IMR-90 (cell line): ENCODE measurements around the gene RAB14. TPM values are rescaled to one million over a fixed set of nuclear protein-coding genes. Genes with fewer than 3 reads are reported as not detected.

Experiments
- ATAC-seq: fragments of 200-7000 bp; cut with Tn5 transposase; 2 replicates; pipeline ENCODE4 v1.9.1; 2020; ENCODE audit warnings: low read depth, mild to moderate bottlenecking, moderate library complexity
- BruUV-seq: library from RNA; stranded (reverse); fragments of 400-500 nt; replicated peaks from 2 replicates; lab custom pipeline; 2021; lab: Mats Ljungman, UMichigan
- CTCF ChIA-PET: fragments of 300-600 bp; formaldehyde crosslinking; extraction: SDS; loops from one replicate; lab custom pipeline; 2021; ENCODE audit warnings: antibody characterized with exemption; lab: Yijun Ruan, JAX
- POLR2A ChIA-PET: fragments of 300-600 bp; sonication (Branson Sonifier 250); formaldehyde crosslinking; loops from one replicate; lab custom pipeline; 2022; ENCODE audit warnings: antibody characterized with exemption; ENCODE audit not compliant: unreplicated experiment; lab: Charles Lee
- DNase-seq: peaks from one replicate; pipeline ENCODE4 v3.0.0; 2013
- H2AFZ ChIP-seq: replicated peaks from 2 replicates; pipeline ENCODE3; 2013; ENCODE audit warnings: low read length, mild to moderate bottlenecking; ENCODE audit not compliant: poor library complexity
- H2AK5ac ChIP-seq: 2 replicates; pipeline ENCODE4 v1.6.1; 2013; ENCODE audit warnings: low read depth, low read length, inconsistent platforms
- H2AK9ac ChIP-seq: replicated peaks from 2 replicates; pipeline ENCODE3; 2013; ENCODE audit warnings: mild to moderate bottlenecking, low read depth, low read length, moderate library complexity; ENCODE audit not compliant: poor library complexity
- H2BK120ac ChIP-seq: 2 replicates; pipeline ENCODE4 v1.6.1; 2013; ENCODE audit warnings: low read depth, low read length, inconsistent platforms
- H2BK15ac ChIP-seq: 3 replicates; pipeline ENCODE4 v1.6.1; 2013; ENCODE audit warnings: low read depth, low read length, inconsistent platforms
- H2BK20ac ChIP-seq: 2 replicates; pipeline ENCODE4 v1.6.1; 2013; ENCODE audit warnings: low read depth, mild to moderate bottlenecking, inconsistent platforms, low read length, moderate library complexity
- H2BK5ac ChIP-seq: 2 replicates; pipeline ENCODE4 v1.6.1; 2013; ENCODE audit warnings: mild to moderate bottlenecking, low read depth, low read length, inconsistent platforms; ENCODE audit not compliant: poor library complexity, severe bottlenecking
- H3K14ac ChIP-seq: replicated peaks from 2 replicates; pipeline ENCODE4 v1.6.1; 2013; ENCODE audit warnings: low read depth, low read length, inconsistent platforms
- H3K18ac ChIP-seq: 2 replicates; pipeline ENCODE4 v1.6.1; 2013; ENCODE audit warnings: low read depth, low read length, control low read depth
- H3K23ac ChIP-seq: 2 replicates; pipeline ENCODE4 v1.6.1; 2013; ENCODE audit warnings: low read depth, low read length, inconsistent platforms
- H3K27ac ChIP-seq: 2 replicates; pipeline ENCODE4 v1.5.1; 2013; ENCODE audit warnings: mild to moderate bottlenecking, control low read depth, low read length; ENCODE audit not compliant: insufficient read depth
- H3K27me3 ChIP-seq: 2 replicates; pipeline ENCODE4 v1.6.1; 2013; ENCODE audit warnings: low read length; ENCODE audit not compliant: control insufficient read depth, insufficient read depth
- H3K36me3 ChIP-seq: 2 replicates; pipeline ENCODE4 v1.6.1; 2013; ENCODE audit warnings: low read length, mixed read lengths; ENCODE audit not compliant: control insufficient read depth, insufficient read depth
- H3K4ac ChIP-seq: 2 replicates; pipeline ENCODE4 v1.6.1; 2013; ENCODE audit warnings: low read depth, low read length, inconsistent platforms
- H3K4me1 ChIP-seq: 2 replicates; pipeline ENCODE4 v1.6.1; 2013; ENCODE audit warnings: low read length, mixed read lengths; ENCODE audit not compliant: control insufficient read depth, insufficient read depth
- H3K4me2 ChIP-seq: 2 replicates; pipeline ENCODE4 v1.6.1; 2013; ENCODE audit warnings: low read depth, mild to moderate bottlenecking, control low read depth, low read length, moderate library complexity
- H3K4me3 ChIP-seq: 2 replicates; pipeline ENCODE4 v1.5.1; 2013; ENCODE audit warnings: low read depth, mild to moderate bottlenecking, control low read depth, low read length, moderate library complexity; ENCODE audit not compliant: insufficient read depth
- H3K56ac ChIP-seq: 2 replicates; pipeline ENCODE4 v1.6.1; 2013; ENCODE audit warnings: low read length, inconsistent platforms; ENCODE audit not compliant: insufficient read depth; ENCODE audit errors: extremely low read depth
- H3K79me1 ChIP-seq, 2 experiments: 2 replicates each; pipeline ENCODE4 v1.6.1; 2013; ENCODE audit warnings: low read length in 2 of 2, inconsistent platforms in 1 of 2, low read depth in 1 of 2
- H3K9ac ChIP-seq: 2 replicates; pipeline ENCODE4 v1.6.1; 2013; ENCODE audit warnings: low read depth, low read length, control low read depth
- H3K9me1 ChIP-seq: 2 replicates; pipeline ENCODE4 v1.6.1; 2013; ENCODE audit warnings: low read length, inconsistent platforms; ENCODE audit not compliant: insufficient read depth
- H3K9me3 ChIP-seq: 2 replicates; pipeline ENCODE4 v1.6.1; 2013; ENCODE audit warnings: low read length; ENCODE audit not compliant: control insufficient read depth, insufficient read depth
- H4K20me1 ChIP-seq: 2 replicates; pipeline ENCODE4 v1.6.1; 2013; ENCODE audit warnings: low read length, inconsistent platforms; ENCODE audit not compliant: insufficient read depth
- H4K5ac ChIP-seq: 2 replicates; pipeline ENCODE4 v1.6.1; 2013; ENCODE audit warnings: mild to moderate bottlenecking, low read depth, low read length, control low read depth
- H4K8ac ChIP-seq, 2 experiments: 2 replicates each; pipeline ENCODE4 v1.6.1; 2013; ENCODE audit warnings: low read depth in 2 of 2, low read length in 2 of 2, control low read depth in 1 of 2, inconsistent platforms in 1 of 2
- H4K91ac ChIP-seq: 2 replicates; pipeline ENCODE4 v1.6.1; 2013; ENCODE audit warnings: low read depth, low read length, inconsistent platforms; ENCODE audit not compliant: insufficient read depth
- BHLHE40 ChIP-seq: fragments of 150-350 bp; IDR thresholded peaks from 2 replicates; pipeline ENCODE4 v1.6.1; 2016; ENCODE audit warnings: mild to moderate bottlenecking, low read depth, low read length
- CEBPB ChIP-seq: IDR thresholded peaks from 2 replicates; pipeline ENCODE4 v1.6.1; 2012; ENCODE audit warnings: low read depth, low read length, improper control_type of control experiment
- CHD1 ChIP-seq: IDR thresholded peaks from 2 replicates; pipeline ENCODE4 v1.6.1; 2012; ENCODE audit warnings: low read depth, low read length, improper control_type of control experiment
- FOS ChIP-seq: fragments of 150-350 bp; IDR thresholded peaks from 2 replicates; pipeline ENCODE4 v1.6.1; 2016; ENCODE audit warnings: low read depth, low read length
- MAFK ChIP-seq: IDR thresholded peaks from 2 replicates; pipeline ENCODE4 v1.6.1; 2012; ENCODE audit warnings: low read depth, low read length, improper control_type of control experiment
- MAZ ChIP-seq: IDR thresholded peaks from 2 replicates; pipeline ENCODE4 v1.6.1; 2012; ENCODE audit warnings: low read depth, mild to moderate bottlenecking, low read length, improper control_type of control experiment, moderate library complexity, borderline replicate concordance
- NFE2L2 ChIP-seq: fragments of 150-350 bp; IDR thresholded peaks from 2 replicates; pipeline ENCODE4 v1.6.1; 2016; ENCODE audit warnings: low read depth, mild to moderate bottlenecking, low read length
- POLR2A ChIP-seq: IDR thresholded peaks from 2 replicates; pipeline ENCODE4 v1.6.1; 2012; ENCODE audit warnings: mild to moderate bottlenecking, low read depth, low read length
- RCOR1 ChIP-seq: IDR thresholded peaks from 2 replicates; pipeline ENCODE4 v1.6.1; 2012; ENCODE audit warnings: mild to moderate bottlenecking, low read length, improper control_type of control experiment; ENCODE audit not compliant: insufficient replicate concordance
- RFX5 ChIP-seq: IDR thresholded peaks from 2 replicates; pipeline ENCODE4 v1.8.0; 2012; ENCODE audit warnings: low read depth, mild to moderate bottlenecking, low read length, moderate library complexity
- SMC3 ChIP-seq: fragments of 150-350 bp; IDR thresholded peaks from 2 replicates; pipeline ENCODE4 v1.6.1; 2016; ENCODE audit warnings: low read depth, mild to moderate bottlenecking, antibody characterized with exemption, low read length, moderate library complexity
- WGBS, 2 experiments: methylation state at CpG; one replicate each; pipeline versions ENCODE4 v1.1.5 to v1.1.7; 2013; ENCODE audit warnings: missing lambda C conversion rate in 2 of 2; ENCODE audit not compliant: insufficient read length in 1 of 2; ENCODE audit errors: extremely low coverage in 2 of 2; 5-methylcytosine and 5-hydroxymethylcytosine counted together
- dilution Hi-C: fragments of 300-500 bp; cut with HindIII; formaldehyde crosslinking; loops from one replicate; pipeline ENCODE4 v1.14.3; 2018; ENCODE audit warnings: low sequenced_read_pairs; ENCODE audit not compliant: unreplicated experiment
- in situ Hi-C: fragments of 300-500 bp; cut with MboI; formaldehyde crosslinking; loops from 3 replicates; pipeline ENCODE4 v1.14.3; 2019; ENCODE audit warnings: low sequenced_read_pairs, inconsistent platforms, mixed read lengths
- intact Hi-C: fragments of 100-400 bp; cut with micrococcal nuclease; formaldehyde crosslinking; loops from 2 replicates; pipeline ENCODE4 v1.10.0; 2022
- polyA plus RNA-seq, 3 experiments: library from polyadenylated mRNA; depleted of rRNA; stranded (reverse); fragments of >200 nt; gene quantifications; 2 replicates each; pipeline ENCODE4 v1.2.3, GENCODE V29; 2012; ENCODE audit warnings: low replicate concordance in 1 of 3
- total RNA-seq: library from RNA; depleted of rRNA; stranded (reverse); fragments of >200 nt; gene quantifications from 2 replicates; pipeline ENCODE4 v1.2.3, GENCODE V29; 2012
- TF ChIP-seq, protein P1 (sequence below): fragments of 150-350 bp; IDR thresholded peaks from 2 replicates; pipeline ENCODE4 v1.6.1; 2016; ENCODE audit warnings: low read depth, mild to moderate bottlenecking, low read length, moderate library complexity, borderline replicate concordance
- TF ChIP-seq, protein P2 (sequence below): fragments of 150-350 bp; IDR thresholded peaks from 2 replicates; pipeline ENCODE4 v1.6.1; 2017; ENCODE audit warnings: mild to moderate bottlenecking, antibody characterized with exemption, low read length, low read depth
- TF ChIP-seq, protein P3 (sequence below): conservative IDR thresholded peaks from 2 replicates; pipeline ENCODE4 v1.5.1; 2012; ENCODE audit warnings: mild to moderate bottlenecking, low read depth, low read length, improper control_type of control experiment

Gene RAB14
- total and polyA plus RNA-seq, 2 of the 4 experiments (the other 2 are of a cell fraction): 20.1 to 29.3 TPM

DNA sequence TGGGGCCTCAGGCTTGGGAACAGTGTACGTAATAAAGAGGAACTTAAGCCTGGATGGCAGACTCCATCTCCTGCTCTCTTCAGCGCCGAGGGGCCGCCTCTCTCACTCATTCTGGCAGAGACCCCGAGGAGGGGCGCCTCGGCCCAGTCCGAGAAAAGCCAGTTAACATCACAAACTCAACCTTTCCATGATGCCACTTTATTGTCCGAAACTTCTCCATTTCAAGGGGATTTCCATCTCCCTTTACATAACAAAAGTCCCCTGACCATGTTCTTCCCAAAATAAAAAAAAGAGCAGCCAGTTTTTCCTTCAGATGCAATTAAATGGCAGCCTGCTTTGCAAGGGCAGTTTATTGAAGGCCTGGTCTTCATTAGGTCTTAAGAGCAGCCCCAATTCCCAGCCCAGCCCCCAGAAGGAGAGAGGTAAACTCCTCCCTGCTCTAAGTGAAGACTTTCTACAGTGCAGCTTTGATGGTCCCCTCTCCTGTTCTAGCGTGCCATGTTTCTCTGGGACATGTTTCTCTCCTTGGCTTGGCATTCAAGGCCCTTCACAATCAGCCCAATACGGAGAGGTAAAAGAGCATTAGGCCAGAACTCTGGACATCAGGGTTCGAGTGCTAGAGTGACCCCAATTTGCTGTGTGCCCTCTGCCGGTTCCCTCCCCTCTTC lies 19.5 kb upstream of the RAB14 start:
- Histone ChIP-seq H3K36me3 (no peaks in the 10 kb centered on the region), H4K5ac (no peak overlapping the region), H2BK15ac (no peak overlapping the region), H3K18ac (no peak overlapping the region), H2BK20ac (no peak overlapping the region; the same call in 1 of the 2 replicates), H4K20me1 (no peaks in the 10 kb centered on the region), H3K9ac (no peak overlapping the region), H2AFZ (no peak overlapping the region), H2AK9ac (no peak overlapping the region), H3K56ac (no peak overlapping the region), H3K79me1 (peaks cover 0 to 3% of the 10 kb centered on the region in 2 experiments; a peak in 1 of 4 replicates), H3K27me3 (no peaks in the 10 kb centered on the region), H3K14ac (no peak overlapping the region), H2BK5ac (no peak overlapping the region), H3K4me3 (no peak overlapping the region), H2BK120ac (peak overlapping the region; percentile 12; the same call in 1 of the 2 replicates), H3K9me1 (peaks cover 5% of the 10 kb centered on the region; the same call in 1 of the 2 replicates), H3K23ac (peak overlapping the region; percentile 14; the same call in 1 of the 2 replicates), H4K91ac (no peak overlapping the region), H4K8ac (no peak overlapping the region), H3K4me2 (no peak overlapping the region), H3K27ac (no peak overlapping the region), H2AK5ac (peak overlapping the region; percentile 31; the same call in 1 of the 2 replicates), H3K9me3 (no peaks in the 10 kb centered on the region), H3K4ac (no peak overlapping the region), H3K4me1 (0 out of 2 replicates have a peak, but pooled peaks cover 1% of the 10 kb centered on the region)
- intact Hi-C loops: no loop called here
- no peak for TF ChIP-seq NFE2L2
- TF ChIP-seq, protein P1, sequence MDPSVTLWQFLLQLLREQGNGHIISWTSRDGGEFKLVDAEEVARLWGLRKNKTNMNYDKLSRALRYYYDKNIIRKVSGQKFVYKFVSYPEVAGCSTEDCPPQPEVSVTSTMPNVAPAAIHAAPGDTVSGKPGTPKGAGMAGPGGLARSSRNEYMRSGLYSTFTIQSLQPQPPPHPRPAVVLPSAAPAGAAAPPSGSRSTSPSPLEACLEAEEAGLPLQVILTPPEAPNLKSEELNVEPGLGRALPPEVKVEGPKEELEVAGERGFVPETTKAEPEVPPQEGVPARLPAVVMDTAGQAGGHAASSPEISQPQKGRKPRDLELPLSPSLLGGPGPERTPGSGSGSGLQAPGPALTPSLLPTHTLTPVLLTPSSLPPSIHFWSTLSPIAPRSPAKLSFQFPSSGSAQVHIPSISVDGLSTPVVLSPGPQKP: no peak
- no peak for TF ChIP-seq FOS
- no peak for TF ChIP-seq MAFK
- TF ChIP-seq MAZ: no peak
- TF ChIP-seq CHD1: no peak
- no peak for TF ChIP-seq POLR2A
- no peak for TF ChIP-seq CEBPB
- no peak for TF ChIP-seq RFX5
- TF ChIP-seq, protein P2, sequence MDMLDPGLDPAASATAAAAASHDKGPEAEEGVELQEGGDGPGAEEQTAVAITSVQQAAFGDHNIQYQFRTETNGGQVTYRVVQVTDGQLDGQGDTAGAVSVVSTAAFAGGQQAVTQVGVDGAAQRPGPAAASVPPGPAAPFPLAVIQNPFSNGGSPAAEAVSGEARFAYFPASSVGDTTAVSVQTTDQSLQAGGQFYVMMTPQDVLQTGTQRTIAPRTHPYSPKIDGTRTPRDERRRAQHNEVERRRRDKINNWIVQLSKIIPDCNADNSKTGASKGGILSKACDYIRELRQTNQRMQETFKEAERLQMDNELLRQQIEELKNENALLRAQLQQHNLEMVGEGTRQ: no peak
- no peak for TF ChIP-seq RCOR1
- TF ChIP-seq, protein P3, sequence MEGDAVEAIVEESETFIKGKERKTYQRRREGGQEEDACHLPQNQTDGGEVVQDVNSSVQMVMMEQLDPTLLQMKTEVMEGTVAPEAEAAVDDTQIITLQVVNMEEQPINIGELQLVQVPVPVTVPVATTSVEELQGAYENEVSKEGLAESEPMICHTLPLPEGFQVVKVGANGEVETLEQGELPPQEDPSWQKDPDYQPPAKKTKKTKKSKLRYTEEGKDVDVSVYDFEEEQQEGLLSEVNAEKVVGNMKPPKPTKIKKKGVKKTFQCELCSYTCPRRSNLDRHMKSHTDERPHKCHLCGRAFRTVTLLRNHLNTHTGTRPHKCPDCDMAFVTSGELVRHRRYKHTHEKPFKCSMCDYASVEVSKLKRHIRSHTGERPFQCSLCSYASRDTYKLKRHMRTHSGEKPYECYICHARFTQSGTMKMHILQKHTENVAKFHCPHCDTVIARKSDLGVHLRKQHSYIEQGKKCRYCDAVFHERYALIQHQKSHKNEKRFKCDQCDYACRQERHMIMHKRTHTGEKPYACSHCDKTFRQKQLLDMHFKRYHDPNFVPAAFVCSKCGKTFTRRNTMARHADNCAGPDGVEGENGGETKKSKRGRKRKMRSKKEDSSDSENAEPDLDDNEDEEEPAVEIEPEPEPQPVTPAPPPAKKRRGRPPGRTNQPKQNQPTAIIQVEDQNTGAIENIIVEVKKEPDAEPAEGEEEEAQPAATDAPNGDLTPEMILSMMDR: no peak
- no peak for TF ChIP-seq BHLHE40
- TF ChIP-seq SMC3: no peak
- DNase-seq (no peak), ATAC-seq (no peak)
- no TSS peak for BruUV-seq
- dilution Hi-C loops: no loop called here
- in situ Hi-C loops: no loop called here
- CTCF ChIA-PET: no interaction called here
- POLR2A ChIA-PET: no interaction called here
- WGBS, 2 experiments: 36% methylated on average over 3 of the region's 13 CpGs; no CpG with 5 or more reads in 1 of the 2 experiments
